ENCODE measurements around the gene EWSR1.
"Not testable (repeated sequence)": the region's sequence is repeated elsewhere in the genome, so short reads cannot be mapped to it uniquely, and the experiment has no call there.

The EWSR1 gene

DNA sequence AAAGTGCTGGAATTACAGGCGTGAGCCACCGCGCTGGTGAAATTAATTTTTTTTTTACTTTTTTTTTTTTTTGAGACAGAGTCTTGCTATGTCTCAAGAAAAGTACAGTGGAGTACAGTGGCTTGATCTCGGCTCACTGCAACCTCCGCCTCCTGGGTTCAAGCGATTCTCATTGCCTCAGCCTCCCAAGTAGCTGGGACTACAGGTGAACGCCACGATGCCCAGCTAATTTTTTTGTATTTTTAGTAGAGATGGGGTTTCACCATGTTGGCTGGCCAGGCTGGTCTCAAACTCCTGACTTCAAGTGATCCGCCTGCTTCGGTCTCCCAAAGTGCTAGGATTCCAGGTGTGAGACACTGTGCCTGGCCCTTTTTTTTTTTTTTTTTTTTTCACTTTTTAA lies 20.2 kb upstream of the EWSR1 start:
- DNase-seq, result not testable (repeated sequence)

DNA sequence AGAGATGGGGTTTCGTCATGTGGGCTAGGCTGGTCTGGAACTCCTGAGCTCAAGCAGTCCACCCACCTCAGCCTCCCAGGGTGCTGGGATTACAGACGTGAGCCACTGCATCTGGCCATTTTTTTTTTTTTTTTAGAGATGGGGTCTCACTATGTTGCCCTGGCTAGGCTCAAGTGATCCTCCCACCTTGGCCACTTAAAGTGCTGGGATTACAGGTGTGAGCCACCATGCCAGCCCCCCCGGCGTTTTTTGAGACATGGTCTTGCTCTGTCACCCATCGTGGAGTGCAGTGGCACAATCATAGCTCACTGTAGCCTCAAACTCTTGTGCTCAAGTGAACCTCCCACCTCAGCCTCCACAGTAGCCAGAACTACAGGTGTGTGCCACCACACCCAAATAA lies 16.8 kb upstream of the EWSR1 start:
- no peak for DNase-seq

DNA sequence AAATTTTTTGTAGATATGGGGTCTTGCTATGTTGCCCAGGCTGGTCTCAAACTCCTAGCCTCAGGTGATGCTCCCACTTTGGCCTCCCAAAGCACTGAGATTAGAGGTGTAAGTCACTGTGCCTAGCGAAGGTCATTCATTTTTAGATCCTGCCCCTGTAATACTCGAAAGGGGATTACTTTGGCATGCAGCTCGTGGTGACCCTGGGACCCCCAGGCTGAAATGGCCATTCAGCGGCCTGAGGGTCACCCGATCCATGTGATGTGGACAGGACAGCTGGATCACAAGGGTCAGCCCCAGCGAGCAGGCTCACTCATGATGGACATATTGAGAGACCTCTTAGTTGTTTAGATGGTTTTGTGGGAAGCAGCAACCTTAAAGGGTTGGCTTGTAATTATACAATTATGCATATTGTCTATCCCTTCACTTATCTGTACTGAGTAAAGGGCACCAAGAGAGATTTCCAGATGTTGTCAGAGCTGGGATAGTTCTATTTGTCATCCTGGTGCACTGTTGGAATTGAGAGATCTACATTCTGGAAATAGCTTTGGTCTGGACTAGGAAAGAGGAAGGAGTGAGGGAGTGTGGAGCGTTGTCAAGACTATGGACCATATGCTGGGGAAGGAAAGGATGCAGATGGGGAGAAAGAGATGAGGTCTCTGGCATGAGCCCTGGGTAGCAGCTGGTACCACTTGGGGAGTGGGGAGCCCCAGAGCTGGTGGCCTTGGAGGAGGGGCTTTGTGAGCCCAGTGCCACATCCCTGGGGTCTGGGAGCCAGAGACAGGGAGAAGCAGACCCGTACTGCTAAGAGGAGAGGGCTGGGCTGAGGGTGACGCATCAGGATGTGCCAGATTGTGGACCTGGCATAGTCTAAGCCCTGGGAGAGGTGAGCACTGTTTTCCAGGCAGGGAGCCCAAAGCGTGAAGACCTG lies 15.8 kb upstream of the EWSR1 start:
- DNase-seq, result no peak

DNA sequence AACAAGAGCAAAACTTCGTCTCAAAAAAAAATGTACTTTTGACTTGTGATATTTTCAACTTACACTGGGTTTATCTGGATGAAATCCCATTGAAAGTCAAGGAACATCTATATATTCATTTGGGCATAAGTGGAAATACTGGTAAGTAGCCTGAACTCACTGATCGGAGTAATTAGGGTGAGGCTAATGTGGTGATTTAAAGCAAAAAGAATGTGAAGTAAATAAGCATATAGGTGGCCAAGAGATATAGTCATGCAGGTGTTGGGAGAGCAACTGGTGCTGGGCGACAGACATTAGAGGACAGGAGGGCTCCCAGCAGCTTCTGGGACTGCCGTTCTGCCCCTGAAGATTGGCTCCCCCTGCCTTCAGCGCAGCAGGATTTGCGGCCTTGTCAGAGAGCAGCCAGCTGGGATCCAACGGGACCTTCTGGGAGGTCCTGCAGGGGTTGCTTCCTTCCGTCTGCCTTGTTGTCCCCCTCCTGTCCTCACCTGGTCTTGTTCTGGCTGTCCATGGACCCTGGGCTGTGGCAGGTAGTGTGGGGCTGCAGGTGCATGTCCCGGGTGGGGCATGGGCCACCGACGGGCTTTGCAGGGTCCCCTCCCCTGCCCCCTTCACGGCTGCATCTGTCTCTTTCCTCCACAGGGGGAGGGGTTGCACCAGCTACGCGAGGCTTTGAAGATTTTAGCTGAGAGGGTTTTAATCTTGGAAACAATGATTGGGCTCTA lies 14.3 kb upstream of the EWSR1 start:
- DNase-seq, result no peak

DNA sequence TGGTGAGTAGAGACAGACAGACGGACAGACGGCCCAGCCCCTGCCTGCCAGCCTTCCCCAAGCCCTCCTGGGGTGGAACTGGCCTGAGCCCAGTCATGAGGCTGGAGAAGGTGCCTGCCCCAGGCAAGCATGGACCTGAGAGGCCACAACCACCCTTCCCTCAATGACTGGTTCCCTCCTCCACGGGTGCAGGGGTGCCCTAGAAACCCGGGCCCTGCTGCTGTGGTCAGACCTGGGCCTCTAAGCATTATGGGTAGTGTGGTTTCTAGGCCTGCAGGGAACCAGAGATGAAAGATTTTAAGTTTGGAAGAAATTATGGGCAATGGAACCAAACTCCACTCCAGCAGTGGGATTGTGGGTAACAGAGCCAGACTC lies 13.8 kb upstream of the EWSR1 start:
- DNase-seq, result no peak

DNA sequence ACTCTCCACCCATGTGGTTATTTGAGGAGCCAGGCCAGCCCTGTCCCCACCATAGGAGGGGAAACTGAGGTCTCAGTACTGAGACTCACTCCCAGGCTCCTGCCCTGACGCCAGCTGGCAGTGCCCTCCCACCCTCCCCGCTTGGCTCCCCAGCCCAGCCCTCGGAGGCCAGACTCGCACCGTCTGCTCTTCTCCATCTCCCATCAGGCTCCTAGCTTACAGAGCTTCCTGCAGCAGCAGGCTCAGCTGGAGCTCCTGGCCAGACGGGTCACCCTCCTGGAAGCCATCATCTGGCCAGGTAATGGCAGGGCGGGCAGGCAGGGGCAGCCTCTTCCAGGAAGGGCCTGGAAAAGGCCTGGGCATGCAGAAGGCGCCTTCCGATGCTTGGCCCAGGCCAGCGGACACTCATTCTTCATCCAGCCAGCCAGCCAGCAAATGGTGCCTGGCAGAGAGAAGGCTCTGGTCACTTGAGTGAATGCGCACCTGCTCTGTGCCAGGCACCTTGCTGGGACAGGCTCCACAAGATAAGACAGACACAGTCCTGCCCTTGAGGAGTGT lies 12.9 kb upstream of the EWSR1 start:
- DNase-seq, result no peak

DNA sequence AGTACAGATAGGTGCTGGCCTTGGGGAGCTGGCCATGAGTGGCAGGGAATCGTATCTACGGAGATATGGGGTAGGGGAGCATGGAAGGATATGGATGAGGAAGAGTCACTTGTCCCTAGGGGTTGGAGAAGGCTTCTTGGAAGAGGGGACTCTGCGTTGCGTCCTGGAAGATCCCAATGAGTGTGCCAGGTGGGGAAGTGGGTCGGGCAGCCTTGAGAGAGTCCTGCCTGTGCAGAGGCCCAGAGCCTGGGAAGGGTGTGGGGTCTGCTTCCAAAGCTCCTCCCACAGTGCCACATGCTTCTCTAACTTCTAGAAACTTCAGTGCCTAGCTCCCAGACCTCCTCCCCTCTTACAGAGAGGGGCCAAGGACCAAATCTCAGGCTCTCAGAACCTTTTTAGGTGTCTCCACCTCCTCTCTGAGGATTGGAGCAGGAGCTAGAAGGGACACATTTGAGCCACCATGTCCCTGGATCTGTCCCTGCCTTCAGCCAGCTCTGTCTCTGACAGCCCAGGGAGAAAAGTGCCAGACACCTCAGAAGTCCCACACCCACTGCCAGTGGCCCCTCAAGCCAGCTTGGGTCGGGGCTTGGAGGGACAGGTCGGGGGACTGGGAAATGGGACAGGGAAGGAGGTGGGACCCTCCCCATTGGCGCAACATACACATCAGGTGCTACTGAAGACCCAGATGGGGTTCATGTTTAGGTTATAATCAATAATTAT lies 11.3 kb upstream of the EWSR1 start:
- no peak for DNase-seq

DNA sequence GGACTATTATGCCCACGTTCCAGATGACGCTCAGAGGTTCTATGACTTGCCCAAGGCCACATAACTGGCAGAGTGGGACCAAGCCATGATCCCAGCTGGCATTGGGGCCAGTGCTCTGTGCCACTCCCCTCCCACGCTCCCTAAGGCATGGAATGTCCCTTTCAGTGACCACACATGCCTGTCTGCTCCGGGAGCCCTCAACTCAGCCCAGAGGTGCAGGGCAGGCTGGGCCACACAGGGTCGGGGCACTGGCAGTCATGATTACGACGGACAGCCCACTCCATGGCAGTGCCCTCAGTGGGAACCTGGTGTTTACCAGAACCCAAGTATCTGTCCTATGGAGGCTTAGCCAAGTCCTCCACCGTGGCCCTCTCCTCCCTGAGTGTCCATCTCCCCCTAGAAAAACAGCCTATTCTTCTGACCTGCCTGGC lies 10.3 kb upstream of the EWSR1 start:
- no peak for DNase-seq

DNA sequence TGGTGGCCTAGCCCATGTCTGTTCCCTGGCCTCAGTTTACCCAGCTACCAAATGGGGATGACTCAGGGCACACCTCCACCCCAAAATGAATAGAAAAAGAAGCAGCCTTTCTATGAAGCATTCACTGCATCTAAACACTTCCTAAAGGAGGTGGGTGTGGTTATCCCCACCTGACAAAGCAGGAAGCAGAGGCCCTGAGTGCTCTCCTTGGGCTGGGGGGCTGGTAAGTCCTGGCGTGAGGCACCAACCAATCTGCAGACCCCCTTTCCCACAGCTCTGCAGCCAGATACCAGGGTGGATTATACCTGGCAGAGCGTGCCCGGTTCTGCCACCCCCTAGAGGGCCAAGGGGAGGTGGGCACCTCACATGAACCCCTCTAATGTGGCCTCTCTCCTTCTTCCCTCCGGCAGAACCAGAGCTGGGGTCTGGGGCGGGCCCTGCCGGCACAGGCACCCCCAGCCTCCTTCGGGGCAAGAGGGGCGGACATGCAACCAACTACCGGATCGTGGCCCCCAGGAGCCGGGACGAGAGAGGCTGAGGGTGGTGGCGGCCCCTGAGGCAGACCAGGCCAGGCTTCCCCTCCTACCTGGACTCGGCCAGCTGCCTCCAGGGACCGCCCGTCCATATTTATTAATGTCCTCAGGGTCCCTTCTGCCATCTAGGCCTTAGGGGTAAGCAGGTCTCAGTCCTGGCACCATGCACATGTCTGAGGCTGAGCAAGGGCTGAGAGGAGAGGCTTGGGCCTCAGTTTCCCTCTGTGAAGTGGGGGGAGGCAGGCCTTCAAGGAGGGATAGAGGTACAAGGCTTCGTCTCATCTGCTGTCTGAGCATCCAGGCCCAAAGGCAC lies 9.4 kb upstream of the EWSR1 start:
- no peak for DNase-seq

DNA sequence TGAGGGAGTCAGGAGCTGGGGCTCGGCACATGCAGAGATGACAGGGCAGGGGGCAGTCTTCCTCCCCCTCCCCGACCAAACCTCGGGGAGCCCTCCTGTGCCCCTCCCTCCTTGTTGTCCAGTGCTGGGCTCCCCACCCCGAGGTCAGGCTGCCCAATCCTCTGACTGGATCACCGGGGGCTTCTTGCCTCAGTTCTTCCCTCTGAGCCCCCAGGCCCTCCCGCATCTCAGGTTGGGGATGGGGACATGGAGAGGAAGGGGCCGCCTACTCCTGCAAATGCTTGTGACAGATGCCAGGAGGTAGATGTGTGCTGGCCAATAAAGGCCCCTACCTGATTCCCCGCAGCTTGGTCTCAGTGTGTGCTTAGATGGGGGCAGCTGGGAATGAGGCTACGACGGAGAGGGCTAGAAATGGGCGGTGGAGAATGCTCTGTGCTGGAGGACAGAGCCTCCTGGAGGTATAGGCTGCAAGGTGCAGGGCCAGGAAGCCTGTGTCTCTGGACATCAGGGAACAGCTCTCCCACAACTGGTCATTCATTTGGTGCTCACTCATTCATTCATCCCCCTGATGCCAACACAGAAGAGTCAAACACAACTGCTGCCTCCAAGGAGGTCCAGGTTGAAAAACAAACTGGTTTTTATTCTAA lies 8.7 kb upstream of the EWSR1 start:
- DNase-seq, result no peak

DNA sequence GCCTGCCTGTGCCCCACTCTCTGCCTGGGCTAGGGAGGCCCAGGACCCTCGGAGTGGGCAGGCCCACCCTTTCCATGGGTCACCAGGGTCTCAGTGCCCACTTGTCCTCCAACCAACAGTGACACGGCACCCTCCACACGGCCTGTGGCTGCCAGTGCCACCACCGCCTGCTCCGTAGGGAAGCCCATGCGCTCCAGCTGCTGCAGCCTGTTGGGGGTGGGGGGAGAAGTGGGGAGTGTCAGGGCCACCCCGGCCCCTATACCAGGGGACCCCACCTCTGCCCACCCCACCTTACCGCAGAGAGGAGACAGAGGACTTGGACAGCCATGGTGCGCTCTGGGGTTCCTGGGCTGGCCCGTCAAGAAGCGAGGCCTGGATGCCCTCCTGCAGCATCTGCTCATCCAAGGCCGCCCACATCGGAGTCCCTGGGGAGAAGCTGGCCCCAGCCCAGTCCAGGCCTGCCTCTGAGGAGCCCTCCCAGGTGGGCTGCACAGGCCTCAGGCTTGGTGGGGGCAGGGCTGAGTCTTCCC lies 8.0 kb upstream of the EWSR1 start:
- no peak for DNase-seq

DNA sequence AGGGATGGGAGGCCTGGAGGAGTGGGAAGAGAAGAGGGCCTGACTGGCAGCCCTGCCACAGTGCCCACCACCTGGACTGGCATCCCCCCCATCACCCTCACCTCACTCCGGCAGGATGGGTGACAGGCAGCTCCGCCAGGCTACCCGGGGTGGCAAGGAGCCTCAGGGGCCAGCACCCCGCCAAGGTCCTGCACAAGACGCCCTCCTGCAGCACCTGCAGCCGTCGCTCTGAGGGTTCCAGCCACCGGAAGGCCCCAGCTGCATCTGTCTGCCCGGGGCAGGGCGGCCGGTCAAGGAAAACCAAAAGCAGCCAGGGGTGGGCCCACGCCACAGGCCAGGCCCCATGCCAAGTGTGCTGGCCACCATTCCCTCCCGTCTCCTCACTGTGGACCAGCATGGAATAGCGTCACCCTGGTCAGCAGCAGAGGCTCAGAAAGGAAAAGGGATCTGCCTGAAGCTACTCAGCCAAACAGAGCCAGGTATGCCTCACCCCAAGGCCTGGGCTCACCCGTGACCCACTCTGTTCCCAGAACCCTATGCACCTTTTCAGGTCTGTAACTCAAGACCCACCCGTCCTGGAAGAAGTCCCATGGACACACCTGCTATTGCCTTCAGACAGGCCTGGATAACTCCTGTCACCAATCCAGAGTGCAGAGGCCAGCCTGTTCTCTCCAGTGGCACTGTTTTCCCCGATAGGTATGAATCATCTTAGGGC lies 7.3 kb upstream of the EWSR1 start:
- no peak for DNase-seq

DNA sequence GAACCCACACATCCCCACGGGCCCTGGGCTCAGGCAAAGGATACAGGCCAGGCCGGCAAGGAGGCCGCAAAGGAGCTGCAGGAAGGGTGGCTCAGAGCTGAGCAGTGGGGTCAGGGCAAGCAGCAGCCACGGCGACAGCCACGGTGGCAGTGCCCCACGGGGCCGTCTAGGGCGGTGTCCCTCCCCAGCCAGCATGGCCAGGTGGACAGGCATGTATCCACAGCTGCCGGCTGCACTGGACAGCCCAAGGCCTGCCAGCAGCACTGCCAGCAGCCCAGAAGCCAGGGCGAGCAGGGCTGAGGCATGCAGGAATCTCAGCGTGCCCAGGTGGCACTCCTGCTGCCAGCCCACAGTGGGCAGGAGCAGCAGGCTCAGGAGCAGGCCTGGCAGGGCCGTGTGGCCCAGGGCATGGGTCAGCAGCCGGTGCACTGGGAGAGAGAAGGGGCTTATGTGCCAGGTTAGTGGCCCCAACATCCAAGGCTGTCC lies 4.2 kb upstream of the EWSR1 start:
- DNase-seq, result no peak

DNA sequence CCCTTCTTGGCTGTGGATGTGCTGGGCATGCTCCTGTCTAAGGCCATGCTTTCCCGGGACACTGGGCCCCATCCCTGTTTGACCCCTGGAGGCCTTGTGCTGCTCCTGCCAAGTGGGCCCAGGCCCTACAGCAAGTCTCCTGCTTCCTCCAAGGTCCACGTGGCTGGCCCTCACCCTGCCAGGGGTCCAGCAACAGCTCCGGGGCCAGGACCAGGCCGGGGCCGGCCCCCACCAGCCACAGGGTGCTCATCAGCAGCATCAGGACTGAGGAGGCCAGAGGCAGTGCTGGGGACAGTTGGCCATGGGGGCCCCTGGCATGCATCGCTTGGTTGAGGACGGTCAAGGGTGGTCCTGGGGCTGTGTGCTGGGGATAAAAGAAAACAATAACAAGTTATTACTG lies 2.8 kb upstream of the EWSR1 start:
- no peak for DNase-seq

DNA sequence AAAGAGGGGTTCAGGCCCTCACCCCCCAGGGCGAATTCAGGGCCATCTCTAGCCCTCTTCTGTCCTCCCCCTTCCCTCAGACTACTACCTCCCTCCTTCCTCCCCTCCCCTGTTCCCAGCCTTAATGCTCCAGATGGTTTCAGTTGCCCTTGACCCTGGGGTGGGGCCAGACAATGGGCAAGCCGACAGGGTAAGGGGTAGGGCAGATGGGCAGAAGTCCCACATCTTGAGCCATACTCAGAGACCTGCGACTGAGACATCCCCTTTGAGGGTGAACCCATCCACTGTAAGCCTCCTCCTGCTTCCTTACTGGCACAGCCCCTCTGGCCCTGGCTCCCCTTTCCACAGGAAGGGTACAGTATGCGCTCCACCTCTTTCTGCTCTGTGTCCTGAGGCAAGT lies 2.1 kb upstream of the EWSR1 start:
- no peak for DNase-seq

DNA sequence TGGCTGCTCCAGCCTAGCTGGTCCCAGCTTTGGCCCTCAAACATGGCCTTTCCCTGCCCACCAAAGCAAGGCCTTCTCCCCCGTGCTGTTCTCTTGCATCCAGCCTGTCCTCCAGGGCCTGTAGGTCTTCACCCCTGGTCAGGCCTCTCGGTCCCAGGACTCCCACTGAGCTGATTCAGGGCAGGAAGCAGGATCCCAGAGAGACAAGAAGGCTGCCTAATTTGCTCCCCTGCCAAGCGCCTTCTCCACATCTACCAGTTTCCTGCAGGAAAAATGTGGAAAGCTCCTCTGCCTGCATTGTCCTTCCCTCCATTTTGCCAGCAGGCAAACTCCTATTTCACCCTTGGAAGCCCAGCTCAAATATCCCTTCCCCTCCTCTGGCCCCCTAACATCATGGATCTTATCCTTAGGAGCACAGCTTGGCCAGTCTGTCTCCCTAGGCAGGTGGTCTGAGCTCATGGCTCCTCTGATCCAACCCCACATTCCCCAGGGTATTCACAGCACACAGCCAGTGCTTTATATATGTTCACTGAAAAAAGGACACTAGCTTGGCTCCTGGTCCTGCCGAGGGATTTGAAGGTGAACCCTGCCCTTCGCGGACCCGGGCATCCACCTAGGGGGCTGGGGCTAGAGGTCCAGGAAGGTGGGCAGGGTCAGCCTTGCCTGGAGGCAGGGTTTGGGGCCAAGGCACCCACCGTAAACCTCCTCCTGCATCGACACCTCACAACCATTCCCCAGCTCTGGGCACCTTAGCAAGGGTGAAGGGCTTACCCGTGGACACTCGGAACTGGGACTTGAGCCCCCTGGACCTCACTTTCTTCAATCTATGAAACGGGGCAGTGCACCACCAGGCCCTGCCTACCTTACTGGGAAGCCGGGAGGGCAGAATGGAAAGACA lies 1.3 kb upstream of the EWSR1 start:
- DNase-seq, result no peak

DNA sequence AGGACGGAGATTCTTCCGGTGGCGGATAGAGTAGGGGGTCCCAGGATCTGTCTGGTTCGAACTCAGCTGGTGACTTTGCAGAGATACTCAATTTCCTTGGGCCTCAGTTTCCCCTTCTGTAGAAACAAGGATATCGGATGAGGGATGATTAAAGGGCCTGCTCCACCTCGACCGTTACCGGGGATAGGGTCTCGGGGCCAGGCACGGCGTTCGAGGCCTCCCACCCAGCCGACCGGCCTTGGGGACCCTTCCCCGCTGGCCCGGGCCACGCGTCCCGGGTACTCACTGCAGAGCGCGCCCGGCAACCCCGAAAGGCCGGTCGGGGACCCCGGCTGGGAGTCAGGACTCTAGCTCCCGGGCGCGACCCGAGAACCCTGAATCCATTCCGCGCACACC lies 608 bp upstream of the EWSR1 start:
- DNase-seq, result no peak

DNA sequence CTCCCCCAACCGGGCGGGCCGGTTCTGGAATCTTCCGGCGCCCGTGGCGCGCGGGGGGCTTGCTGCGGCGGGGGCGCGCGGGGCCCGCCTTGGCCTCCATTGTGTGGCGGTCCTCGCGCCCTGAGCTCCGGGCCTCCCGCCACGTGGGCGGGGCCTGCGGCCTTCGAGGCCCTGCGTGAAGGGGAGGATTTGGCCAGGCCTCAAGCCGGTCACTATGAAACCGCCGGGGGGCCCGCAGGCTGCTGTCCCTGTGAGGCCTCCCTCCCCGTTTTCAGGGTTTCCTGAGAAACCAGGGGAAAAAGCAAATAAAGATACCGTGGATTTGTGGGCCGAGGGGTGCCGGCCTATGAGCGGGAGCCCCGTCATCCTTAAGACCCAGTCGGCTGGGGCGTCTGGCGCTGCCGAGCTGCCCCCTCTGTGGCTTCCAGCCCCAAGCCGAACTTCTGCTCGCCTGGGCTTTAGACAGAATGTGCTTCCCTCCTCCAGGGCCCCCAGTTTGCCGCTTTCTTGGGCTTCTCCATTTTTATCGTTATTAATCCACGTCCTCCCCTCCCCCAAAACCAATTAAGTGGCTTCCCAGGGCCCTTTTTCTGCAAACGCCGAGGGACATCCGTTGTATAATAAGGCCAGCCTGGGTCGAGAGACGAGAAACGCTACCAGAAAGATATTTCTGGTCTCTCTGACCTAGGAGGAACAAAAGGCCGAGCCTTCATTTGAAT lies 602 bp downstream of the EWSR1 start:
- no peak for DNase-seq

DNA sequence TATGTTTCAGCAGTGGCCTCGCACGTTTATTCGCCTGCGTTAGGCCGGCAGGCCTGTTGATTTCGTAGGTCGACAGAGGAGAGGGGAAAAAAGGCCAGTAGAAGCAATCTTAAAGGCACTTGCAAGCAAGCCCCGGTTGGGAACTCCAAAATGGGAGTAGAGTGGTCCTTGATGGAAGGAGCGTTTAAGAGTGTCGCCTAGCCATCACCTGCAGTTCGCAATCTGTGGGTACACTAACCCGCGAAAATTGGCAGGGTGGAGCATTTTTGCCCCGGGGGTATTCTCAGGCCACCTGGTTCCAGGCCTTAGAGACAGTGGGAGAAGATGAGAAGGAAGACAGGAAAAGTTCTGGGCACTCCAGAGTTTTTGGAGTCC lies 1.1 kb downstream of the EWSR1 start:
- no peak for DNase-seq
